ENCODE measurements around the gene NAT9.

DNA sequence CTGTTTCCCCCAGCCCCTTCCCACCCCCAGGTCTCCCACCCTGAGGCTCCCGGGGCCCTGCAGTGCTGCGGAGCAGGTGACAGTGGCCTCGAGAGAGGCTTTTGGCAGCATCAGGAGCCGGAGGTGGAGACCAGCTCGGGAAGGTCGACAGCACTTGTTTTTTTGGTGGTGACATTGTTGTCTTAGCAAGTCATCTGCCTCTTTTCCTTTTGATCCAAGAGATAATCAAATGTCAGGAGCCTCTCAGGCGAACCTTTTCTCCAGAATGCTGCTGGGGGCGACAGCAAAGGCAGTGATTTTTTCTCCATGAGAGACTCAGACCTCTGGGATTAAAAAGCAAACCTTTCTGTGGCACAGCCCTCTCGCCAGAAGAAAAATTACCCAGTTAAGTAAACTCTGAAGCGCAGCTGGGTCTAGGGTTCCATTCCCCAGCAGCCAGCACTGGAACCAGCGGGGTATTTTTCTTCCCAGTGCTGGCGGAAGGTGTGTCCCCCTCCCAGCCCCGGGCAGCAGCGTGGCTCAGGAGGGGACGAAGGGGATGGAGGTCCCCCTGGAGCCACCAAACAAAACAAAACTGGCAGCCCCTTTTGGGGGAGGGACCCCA is 46.3 kb upstream of the NAT9 start:
- TF ChIP-seq, protein P1, sequence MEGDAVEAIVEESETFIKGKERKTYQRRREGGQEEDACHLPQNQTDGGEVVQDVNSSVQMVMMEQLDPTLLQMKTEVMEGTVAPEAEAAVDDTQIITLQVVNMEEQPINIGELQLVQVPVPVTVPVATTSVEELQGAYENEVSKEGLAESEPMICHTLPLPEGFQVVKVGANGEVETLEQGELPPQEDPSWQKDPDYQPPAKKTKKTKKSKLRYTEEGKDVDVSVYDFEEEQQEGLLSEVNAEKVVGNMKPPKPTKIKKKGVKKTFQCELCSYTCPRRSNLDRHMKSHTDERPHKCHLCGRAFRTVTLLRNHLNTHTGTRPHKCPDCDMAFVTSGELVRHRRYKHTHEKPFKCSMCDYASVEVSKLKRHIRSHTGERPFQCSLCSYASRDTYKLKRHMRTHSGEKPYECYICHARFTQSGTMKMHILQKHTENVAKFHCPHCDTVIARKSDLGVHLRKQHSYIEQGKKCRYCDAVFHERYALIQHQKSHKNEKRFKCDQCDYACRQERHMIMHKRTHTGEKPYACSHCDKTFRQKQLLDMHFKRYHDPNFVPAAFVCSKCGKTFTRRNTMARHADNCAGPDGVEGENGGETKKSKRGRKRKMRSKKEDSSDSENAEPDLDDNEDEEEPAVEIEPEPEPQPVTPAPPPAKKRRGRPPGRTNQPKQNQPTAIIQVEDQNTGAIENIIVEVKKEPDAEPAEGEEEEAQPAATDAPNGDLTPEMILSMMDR (IDR thresholded peaks at IDR 0.05) = no peak
- no peak for TF ChIP-seq POLR2A (IDR thresholded peaks at IDR 0.05)
